HG02763 (cell line): ENCODE measurements around the gene LRRC8C.
"Not testable (repeated sequence)": the region's sequence is repeated elsewhere in the genome, so short reads cannot be mapped to it uniquely, and the experiment has no call there.

Experiments used
- ATAC-seq: cut with Tn5 transposase; IDR thresholded peaks from one replicate; pipeline ENCODE4 v1.9.1; 2021; ENCODE audit warnings: mild to moderate bottlenecking, moderate library complexity; ENCODE audit not compliant: unreplicated experiment

The LRRC8C gene

GRCh38 chr1:89607586-89608318 is 25.2 kb upstream of the LRRC8C start:
- no peak for ATAC-seq

GRCh38 chr1:89608319-89608983 is 24.5 kb upstream of the LRRC8C start:
- ATAC-seq = no peak

- no peak for ATAC-seq
Observed at GRCh38 chr1:89608984-89609725, 23.8 kb upstream of the LRRC8C start.

- no peak for ATAC-seq
Observed at GRCh38 chr1:89609781-89610456, 23.0 kb upstream of the LRRC8C start.

GRCh38 chr1:89610457-89611011 is 22.4 kb upstream of the LRRC8C start:
- no peak for ATAC-seq

- ATAC-seq = peak; percentile 91
Observed at GRCh38 chr1:89611721-89612120, 21.2 kb upstream of the LRRC8C start.

- no peak for ATAC-seq
Observed at GRCh38 chr1:89613928-89614327, 19.0 kb upstream of the LRRC8C start.

- ATAC-seq = no peak
Observed at GRCh38 chr1:89615676-89616598, 17.0 kb upstream of the LRRC8C start.

GRCh38 chr1:89616844-89617627 is 15.9 kb upstream of the LRRC8C start:
- ATAC-seq = no peak

- ATAC-seq = no peak
Observed at GRCh38 chr1:89620664-89621063, 12.3 kb upstream of the LRRC8C start.

GRCh38 chr1:89622895-89623294 is 10.0 kb upstream of the LRRC8C start:
- no peak for ATAC-seq

GRCh38 chr1:89624314-89624713 is 8.6 kb upstream of the LRRC8C start:
- no peak for ATAC-seq

- ATAC-seq = no peak
Observed at GRCh38 chr1:89624715-89625323, 8.1 kb upstream of the LRRC8C start.

GRCh38 chr1:89627596-89627962 is 5.3 kb upstream of the LRRC8C start:
- no peak for ATAC-seq

GRCh38 chr1:89629146-89629545 is 3.8 kb upstream of the LRRC8C start:
- no peak for ATAC-seq

GRCh38 chr1:89629600-89629999 is 3.3 kb upstream of the LRRC8C start:
- not testable (repeated sequence) for ATAC-seq

- ATAC-seq = no peak
Observed at GRCh38 chr1:89630048-89630447, 2.9 kb upstream of the LRRC8C start.

GRCh38 chr1:89631816-89632656 is 884 bp upstream of the LRRC8C start:
- no peak for ATAC-seq
